ENCODE data around the gene BHLHE40. TPM values are rescaled to one million over a fixed set of nuclear protein-coding genes. Genes with fewer than 3 reads are reported as not detected.
A peak's percentile ranks its signal among the peaks of the same experiment; 100 is the strongest.

Gene BHLHE40
- total RNA-seq, 2 donors from 2014 or later: 228 to 369 TPM

DNA sequence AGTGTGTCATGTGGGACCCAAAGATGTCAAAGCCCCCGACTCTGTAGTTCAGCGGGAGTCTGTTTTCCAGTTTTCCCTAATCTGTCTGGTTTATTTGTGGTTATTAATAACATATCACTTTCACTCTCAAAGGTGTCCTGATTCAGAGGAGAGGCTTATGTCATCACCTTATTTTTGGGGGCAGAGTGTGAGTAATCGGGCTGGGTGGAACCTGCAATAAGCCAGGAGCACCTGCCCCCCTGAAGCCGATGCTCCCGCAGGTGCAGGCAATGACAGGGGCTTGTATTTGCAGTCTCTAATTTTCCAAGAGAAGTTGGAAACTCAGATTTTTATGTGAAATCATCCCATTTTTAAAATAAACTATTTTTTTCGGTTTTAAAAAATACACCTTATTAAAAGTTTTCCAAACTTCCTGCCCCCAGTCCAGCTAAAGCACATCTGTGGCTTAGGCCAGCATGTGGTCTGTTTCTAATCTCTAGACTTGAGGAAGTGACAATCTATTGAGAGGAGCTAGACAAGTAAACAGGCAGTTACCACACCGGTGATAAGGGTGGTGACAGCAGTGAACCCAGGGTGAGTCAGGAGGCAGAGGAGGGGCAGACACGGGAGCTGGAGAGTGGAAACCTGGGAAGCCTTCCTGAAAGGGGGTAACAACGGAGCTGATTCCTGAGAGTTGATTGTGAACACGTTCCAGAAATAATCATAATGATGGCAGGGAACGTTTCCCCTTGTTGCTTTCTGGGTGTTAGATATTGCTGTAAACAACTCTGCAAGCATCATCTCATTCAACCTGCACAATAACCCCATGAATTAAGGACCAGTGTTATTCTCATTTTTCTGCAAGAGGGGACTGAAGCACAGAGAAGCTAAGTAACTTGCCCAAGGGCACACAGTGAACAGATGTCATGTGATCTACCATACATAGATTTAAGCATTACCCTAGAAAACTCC, 37.2 kb downstream of the BHLHE40 start:
- Mint-ChIP-seq H3K27ac (no peak overlapping the region), H3K36me3 (peaks cover 0 to 7% of the 10 kb centered on the region in 2 donors), H3K9me3 (no peaks in the 10 kb centered on the region)
- ATAC-seq (peak; percentile 36 to 42), DNase-seq (ENCODE audit: low spot score in 2 of 2) (no peak)

DNA sequence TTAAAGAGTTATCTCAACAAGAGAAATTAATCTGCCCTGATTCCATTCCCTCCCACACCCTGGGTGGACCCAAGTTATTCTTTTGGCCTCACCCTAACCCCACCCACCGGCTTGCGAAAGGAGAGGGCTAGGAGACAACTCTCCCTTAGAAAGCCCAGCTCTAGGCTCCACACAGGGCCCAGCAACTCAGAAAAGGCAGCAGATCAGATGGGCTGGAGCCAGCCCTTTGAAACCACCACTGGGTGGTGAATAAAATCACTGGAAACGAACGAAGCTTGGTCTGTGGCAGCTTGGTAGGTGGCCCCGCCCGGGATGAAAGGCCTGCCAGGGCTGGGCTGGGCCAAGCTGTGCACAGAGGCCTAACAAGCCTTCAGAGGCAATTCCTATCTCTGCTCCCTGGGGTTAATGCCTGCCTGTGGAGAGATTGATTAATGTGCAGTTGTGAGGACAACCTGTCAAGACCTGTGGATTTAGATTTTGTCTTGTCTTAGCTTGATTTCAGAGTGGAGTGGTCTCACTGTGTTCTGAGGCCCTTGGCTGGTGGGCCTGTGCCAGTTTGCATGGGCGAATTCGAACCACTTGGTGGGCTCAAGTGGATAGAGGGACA, 38.8 kb downstream of the BHLHE40 start:
- no peak overlapping the region for H3K27ac Mint-ChIP-seq
- no peaks in the 10 kb centered on the region for H3K36me3 Mint-ChIP-seq
- ATAC-seq (no peak), DNase-seq (ENCODE audit: low spot score in 2 of 2) (no peak)
- H3K9me3 Mint-ChIP-seq: no peaks in the 10 kb centered on the region

DNA sequence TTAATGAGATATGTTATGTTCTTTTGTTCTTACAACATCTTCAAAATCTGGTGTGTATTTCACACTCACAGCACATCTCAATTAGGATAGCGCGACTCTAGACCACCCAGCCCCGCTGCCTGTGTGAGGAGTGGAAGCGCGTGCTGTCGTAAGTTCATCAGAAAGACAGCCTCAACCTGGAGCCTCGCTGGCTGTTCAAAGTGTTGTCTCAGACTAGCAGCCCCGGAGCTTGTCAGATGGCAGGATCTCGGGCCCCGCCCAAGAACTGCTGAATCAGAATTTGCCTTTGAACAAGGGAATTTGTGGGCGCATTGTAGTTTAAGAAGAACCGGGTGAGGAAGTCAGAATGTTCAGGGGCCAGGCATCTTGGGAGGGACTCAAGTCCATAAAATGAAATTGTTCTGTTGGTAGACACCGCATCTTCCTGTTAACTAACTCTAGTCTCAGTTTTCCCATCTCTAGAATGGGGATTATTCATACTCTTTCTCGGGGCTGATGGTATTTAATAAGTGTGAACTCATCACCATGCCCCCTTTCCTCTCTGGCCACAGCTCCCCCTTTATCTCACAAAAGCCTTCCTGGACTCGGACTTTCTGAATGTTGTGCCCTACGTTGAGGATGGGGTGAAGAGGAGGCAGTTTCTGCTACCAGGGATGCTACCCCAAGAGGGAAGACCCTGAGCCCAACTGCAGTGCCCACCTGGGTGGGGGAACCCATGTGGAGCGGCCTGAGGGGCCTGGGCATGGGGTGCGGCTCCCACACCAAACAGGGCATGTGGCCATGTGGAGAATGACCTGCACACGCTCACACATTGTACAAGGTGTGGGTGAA, 40.4 kb downstream of the BHLHE40 start:
- peak; percentile 17 to 19 for ATAC-seq
- Mint-ChIP-seq H3K36me3 (no peaks in the 10 kb centered on the region), H3K9me3 (no peaks in the 10 kb centered on the region), H3K27ac (peak overlapping the region in 1 of 2 donors; percentile 94)
- DNase-seq (ENCODE audit: low spot score in 2 of 2): peak; percentile 72 to 74

DNA sequence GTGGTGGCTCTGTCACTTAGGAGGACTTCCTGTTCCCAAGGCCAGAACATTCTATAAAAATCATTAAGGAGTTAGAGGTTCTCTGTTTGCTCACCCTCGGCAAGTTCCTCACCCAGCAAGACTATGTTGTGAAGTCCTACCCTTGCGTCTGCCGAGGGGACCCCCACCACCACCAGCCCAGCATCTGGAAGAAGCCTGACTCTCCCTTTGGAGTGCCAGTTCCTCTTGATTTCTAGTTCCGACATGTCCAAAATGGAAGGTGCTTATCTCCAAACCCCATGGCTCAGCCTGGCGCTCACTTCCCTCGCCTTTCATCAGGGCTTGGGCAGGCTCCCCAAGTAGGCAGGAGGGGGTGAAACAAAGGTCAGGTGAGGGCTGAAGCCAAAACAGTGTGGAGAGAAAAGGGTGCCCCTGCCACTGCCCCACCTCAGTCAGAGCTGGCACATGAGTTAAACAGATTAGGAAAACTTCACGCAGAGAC, 41.0 kb downstream of the BHLHE40 start:
- Mint-ChIP-seq H3K36me3 (no peaks in the 10 kb centered on the region), H3K9me3 (no peaks in the 10 kb centered on the region), H3K27ac (peak overlapping the region in 1 of 2 donors; percentile 94)
- no peak for DNase-seq (ENCODE audit: low spot score in 2 of 2)
- no peak for ATAC-seq

DNA sequence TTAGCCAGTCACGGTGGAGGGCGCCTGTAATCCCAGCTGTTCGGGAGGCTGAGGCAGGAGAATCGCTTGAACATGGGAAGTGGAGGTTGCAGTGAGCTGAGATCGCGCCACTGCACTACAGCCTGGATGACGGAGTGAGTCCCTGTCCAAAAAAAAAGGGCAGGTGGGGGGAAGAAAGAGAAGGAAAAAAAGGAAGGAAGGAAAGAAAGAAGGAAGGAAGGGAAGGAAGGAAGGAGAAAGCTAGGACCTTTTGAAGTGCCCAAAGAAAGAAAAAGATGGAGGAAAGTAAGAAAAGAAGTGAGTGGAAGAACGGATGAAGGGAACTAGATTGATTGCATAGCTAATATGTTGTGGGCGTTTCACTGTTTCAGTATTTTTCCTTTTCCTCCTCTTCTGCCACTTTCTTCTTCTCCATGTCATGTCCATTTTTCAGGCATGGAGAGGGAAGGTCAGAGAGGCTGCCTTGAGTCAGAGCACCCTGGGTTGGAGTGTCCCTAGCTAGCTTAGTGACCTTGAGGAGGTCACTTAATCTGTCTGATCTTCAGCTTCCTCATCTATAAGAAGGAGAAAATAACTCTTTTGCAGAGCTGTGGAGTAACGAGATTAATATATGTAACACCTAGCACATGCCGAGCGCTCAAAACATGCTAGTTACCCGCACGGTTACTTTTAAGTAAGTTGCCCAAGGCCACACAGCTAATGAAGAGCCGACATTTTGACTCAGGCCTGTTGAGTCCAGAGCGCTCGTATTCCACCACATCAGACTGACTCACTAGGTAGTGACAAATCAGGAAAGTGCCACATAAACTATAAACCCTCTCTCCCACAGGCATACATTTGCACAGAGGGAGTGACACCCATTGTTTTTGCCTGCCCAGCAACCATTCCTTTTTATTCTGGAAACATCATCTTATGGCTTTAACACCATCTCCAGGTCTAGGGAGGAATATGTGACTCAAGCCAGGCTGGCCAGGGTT, 42.2 kb downstream of the BHLHE40 start:
- no peaks in the 10 kb centered on the region for H3K36me3 Mint-ChIP-seq
- DNase-seq (ENCODE audit: low spot score in 2 of 2) (peak in 1 of 2 donors; percentile 40), ATAC-seq (peak; percentile 72 to 73)
- H3K9me3 Mint-ChIP-seq: no peaks in the 10 kb centered on the region
- peak overlapping the region; percentile 94 to 96 for H3K27ac Mint-ChIP-seq

DNA sequence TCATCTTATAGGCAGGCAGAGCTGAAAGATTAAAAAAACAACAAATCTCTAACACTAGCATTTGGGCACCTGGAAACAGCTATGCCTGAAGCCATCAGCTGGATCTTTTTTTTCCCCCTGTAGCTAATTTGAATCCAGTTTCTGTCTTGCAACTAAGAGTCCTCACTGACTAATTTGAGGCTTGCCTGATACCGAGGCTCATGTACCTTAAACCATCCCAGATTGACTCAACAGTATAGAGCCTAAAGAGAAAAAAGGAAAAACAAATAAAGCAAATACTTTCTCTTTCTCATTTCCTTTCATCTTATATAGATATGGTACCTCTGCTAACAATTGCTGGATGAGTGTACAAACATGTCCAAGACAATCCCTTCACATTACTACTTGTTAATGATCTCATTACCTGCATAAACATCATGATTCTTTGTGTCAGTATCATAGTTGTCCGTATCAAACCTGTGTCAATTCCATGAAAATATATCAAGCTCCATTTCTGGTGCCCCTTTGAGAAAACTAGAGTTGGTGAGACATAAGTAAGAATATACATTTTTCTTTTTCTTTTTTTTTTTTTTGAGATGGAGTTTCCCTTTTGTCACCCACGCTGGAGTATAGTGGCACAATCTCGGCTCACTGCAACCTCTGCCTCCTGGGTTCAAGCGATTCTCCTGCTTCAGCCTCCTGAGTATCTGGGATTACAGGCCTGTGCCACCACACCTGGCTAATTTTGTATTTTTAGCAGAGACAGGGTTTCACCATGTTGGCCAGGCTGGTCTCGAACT, 43.1 kb downstream of the BHLHE40 start:
- ATAC-seq (peak; percentile 72 to 87), DNase-seq (ENCODE audit: low spot score in 2 of 2) (peak in 1 of 2 donors; percentile 42)
- H3K36me3 Mint-ChIP-seq: no peaks in the 10 kb centered on the region
- H3K9me3 Mint-ChIP-seq: no peaks in the 10 kb centered on the region
- peak overlapping the region; percentile 94 to 96 for H3K27ac Mint-ChIP-seq

DNA sequence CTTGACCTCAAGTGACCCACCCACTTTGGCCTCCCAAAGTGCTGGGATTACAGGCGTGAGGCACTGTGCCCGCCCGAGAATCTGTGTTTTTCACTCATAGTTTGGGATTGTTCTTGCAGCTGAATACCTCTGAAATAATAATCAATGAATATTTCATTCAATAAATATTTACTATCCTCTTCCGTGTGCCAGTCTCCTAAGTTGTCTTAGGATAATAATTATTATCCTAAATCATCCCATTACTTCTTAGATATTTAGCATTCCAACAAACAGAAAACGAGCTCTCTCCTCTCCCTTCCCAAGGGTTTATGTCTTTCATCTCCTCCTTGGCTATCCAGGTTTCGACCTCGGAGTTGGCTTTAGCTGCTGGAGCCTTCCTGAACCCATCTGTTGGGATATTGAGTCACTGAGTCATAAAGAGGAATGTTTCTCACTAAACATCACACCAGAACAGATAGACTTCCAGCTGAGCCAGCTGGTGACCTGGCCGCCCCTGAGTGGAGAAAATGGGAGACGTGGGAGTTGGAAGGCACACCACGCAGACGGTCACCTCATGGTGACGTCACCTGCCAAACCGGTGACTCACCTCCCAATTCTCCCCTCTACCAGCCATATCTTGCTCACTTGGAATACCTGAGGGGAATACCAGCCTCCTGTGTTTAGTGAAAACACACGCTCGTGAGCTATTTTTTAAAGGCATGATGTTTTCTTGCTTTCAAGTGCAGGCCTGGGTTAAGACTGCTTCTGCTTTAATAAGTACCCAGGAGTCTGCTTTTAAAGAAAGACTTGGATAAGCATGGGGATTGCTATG, 43.9 kb downstream of the BHLHE40 start:
- no peaks in the 10 kb centered on the region for H3K9me3 Mint-ChIP-seq
- no peaks in the 10 kb centered on the region for H3K36me3 Mint-ChIP-seq
- ATAC-seq (no peak), DNase-seq (ENCODE audit: low spot score in 2 of 2) (no peak)
- H3K27ac Mint-ChIP-seq: peak overlapping the region; percentile 78 to 94

DNA sequence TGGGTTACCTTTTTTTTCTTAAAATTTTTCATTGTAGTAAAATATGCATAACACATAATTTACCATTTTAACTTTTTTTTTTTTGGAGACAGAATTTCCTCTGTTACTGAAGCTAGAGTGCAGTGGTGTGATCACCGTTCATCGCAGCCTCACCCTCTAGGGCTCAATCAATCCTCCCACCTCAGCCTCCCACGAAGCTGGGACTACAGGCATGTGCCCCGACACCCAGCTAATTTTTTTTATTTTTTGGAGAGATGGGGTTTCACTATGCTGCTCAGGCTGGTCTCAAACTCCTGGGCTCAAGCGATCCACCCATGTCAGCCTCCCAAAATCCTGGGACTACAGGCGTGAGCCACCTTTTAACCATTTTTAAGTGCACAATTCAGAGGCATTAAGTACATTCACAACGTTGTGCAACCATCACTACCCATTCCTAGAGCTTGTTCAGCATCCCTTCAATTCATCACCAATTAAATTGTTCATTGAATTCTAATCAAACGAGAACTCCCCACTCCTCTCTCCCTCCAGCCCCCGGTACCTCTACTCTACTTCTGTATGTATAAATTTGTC, 44.6 kb downstream of the BHLHE40 start:
- no peaks in the 10 kb centered on the region for H3K36me3 Mint-ChIP-seq
- H3K27ac Mint-ChIP-seq: peak overlapping the region in 1 of 2 donors; percentile 94
- DNase-seq (ENCODE audit: low spot score in 2 of 2) (no peak), ATAC-seq (no peak)
- no peaks in the 10 kb centered on the region for H3K9me3 Mint-ChIP-seq

DNA sequence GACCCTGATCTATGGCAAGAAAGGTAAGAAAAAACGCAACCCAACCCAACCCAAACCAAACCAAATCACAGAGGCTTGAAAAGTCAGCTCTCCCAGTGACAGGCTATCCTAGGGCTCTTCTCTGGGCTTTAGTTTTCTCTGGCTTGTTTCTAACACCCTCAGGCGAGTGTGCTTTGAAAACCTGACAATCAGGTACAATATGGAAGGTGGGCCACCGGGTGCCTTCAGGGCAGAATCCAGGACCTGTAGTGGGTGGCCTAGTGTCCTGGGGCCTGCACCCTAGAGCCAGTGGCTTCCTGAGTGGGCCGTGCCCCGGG, 46.8 kb downstream of the BHLHE40 start:
- ATAC-seq (no peak), DNase-seq (ENCODE audit: low spot score in 2 of 2) (no peak)
- Mint-ChIP-seq H3K27ac (peak overlapping the region in 1 of 2 donors; percentile 79), H3K36me3 (no peaks in the 10 kb centered on the region), H3K9me3 (no peaks in the 10 kb centered on the region)

DNA sequence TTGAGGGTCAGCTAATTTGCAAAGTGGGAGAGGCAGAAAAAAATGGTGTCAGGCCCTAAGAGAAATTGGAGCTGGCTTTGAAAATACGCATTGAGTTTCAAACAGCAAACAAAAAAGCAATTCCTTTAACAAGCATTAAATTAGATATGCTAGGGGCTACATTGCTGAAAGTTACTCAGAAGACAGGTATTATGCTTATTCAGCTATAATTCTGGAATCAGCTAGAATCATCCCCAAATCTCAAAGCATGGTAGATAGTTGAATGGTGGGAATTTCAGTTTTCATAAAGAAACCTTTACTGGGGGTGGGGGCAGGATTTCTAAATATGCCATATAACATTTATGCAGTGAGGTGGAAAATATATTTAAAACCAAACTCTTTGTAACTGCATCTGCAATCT, 50.5 kb downstream of the BHLHE40 start:
- no peaks in the 10 kb centered on the region for H3K36me3 Mint-ChIP-seq
- DNase-seq (ENCODE audit: low spot score in 2 of 2) (no peak), ATAC-seq (no peak)
- no peak overlapping the region for H3K27ac Mint-ChIP-seq
- no peaks in the 10 kb centered on the region for H3K9me3 Mint-ChIP-seq

DNA sequence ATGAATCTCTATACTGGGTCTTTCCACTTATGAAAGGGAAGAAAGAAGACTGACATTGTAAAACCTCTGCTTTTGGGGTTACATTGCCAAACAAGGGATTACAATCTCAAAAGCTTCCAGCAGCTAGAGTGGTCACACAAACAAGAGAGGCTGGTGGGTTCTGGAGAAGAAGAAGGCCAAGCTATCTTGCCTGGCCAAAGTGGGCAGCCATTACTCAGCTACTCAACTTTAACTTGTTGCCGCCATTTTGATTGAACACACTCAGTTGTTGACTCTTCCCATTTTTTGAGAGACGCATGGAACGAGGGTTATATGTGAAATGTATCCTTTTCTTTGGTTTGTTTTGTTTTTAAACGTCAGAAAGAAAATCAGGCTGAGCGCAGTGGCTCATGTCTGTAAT, 50.9 kb downstream of the BHLHE40 start:
- no peaks in the 10 kb centered on the region for H3K36me3 Mint-ChIP-seq

DNA sequence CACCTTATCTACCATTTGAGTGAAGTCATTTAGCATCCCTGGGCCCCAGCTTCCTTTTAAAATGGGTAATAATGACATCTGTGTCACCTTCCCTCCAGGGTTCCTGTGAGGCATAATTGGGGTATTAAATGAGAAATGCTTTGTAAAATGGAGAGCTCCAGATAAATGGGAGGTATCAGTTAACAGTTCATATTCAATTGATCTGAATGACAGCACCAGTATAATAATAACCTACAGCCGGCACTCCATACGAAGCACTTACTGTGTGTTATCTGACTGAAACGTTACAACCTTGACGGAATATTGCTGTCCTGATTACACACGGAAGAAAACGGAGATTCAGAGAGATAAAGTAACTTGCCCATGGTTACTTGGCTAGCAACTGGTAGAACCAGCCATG, 53.6 kb downstream of the BHLHE40 start:
- Mint-ChIP-seq H3K36me3 (no peaks in the 10 kb centered on the region), H3K27ac (no peak overlapping the region), H3K9me3 (no peaks in the 10 kb centered on the region)
- peak in 1 of 2 donors; percentile 20 for ATAC-seq
- no peak for DNase-seq (ENCODE audit: low spot score in 2 of 2)

More for the DNA sequence above, 50.9 kb downstream of the BHLHE40 start:
- DNase-seq (ENCODE audit: low spot score in 2 of 2) (no peak), ATAC-seq (no peak)
- no peak overlapping the region for H3K27ac Mint-ChIP-seq
- no peaks in the 10 kb centered on the region for H3K9me3 Mint-ChIP-seq

Measured in activated naive CD4-positive, alpha-beta T cell treated with anti-CD3 and anti-CD28 coated beads, Interleukin-2, amount 50 U/mL, for 72 hours (primary cell).